K562 (cell line): Measurements from ENCODE around the gene PTGER3. TPM values are rescaled to one million over a fixed set of nuclear protein-coding genes. Genes with fewer than 3 reads are reported as not detected.
A peak's percentile ranks its signal among the peaks of the same experiment; 100 is the strongest.

ENCODE experiments used
- ATF3 ChIP-seq, 2 experiments: fragments of 450-650 bp in 1 of 2; sonication (generic) in 1 of 2; formaldehyde crosslinking in 1 of 2; IDR thresholded peaks in 1 of 2; conservative IDR thresholded peaks in 1 of 2; 2 replicates each; pipeline versions ENCODE4 v1.6.1 to v1.8.1; 2016 to 2023; ENCODE audit warnings: mild to moderate bottlenecking in 2 of 2, moderate library complexity in 2 of 2, inconsistent platforms in 1 of 2, missing genetic modification reagents in 1 of 2
- CBX3 ChIP-seq, 2 experiments: IDR thresholded peaks; 1 replicate in 1 of 2; 2 replicates in 1 of 2; pipeline ENCODE4 v1.6.1; 2012; ENCODE audit warnings: inconsistent platforms in 2 of 2, low read length in 2 of 2, borderline replicate concordance in 1 of 2, control low read depth in 1 of 2
- GATA2 ChIP-seq: sonication (generic); formaldehyde crosslinking; IDR thresholded peaks from 2 replicates; pipeline ENCODE4 v1.4.0; 2020; ENCODE audit warnings: mild to moderate bottlenecking, missing genetic modification reagents
- HDAC3 ChIP-seq: fragments of 450-650 bp; IDR thresholded peaks from 2 replicates; pipeline ENCODE4 v1.6.1; 2018; ENCODE audit warnings: borderline replicate concordance, mild to moderate bottlenecking, moderate library complexity; ENCODE audit not compliant: partially characterized antibody
- MAX ChIP-seq: sonication (generic); formaldehyde crosslinking; IDR thresholded peaks from 2 replicates; pipeline ENCODE4 v1.9.0; 2022; ENCODE audit warnings: mild to moderate bottlenecking, missing genetic modification reagents
- MITF ChIP-seq: IDR thresholded peaks from 2 replicates; pipeline ENCODE4 v1.6.1; 2014; ENCODE audit warnings: antibody characterized with exemption
- MTA3 ChIP-seq: fragments of 450-650 bp; formaldehyde crosslinking; IDR thresholded peaks from 2 replicates; pipeline ENCODE4 v1.6.1; 2017; ENCODE audit warnings: mild to moderate bottlenecking, borderline replicate concordance
- OTX1 ChIP-seq: fragments of 450-650 bp; formaldehyde crosslinking; IDR thresholded peaks from 2 replicates; pipeline ENCODE4 v1.4.0; 2022; ENCODE audit warnings: mild to moderate bottlenecking
- PHF8 ChIP-seq: fragments of 200-600 bp; sonication (generic); IDR thresholded peaks from 2 replicates; pipeline ENCODE4 v1.6.1; 2012; ENCODE audit warnings: mixed run types, mild to moderate bottlenecking, inconsistent platforms, low read length, moderate library complexity, borderline replicate concordance
- RCOR1 ChIP-seq, 2 experiments: IDR thresholded peaks; 2 replicates each; pipeline ENCODE4 v1.6.1; 2012; ENCODE audit warnings: low read depth in 2 of 2, low read length in 2 of 2, borderline replicate concordance in 1 of 2, improper control_type of control experiment in 1 of 2
- SAP30 ChIP-seq: fragments of 200-600 bp; sonication (generic); IDR thresholded peaks from 2 replicates; pipeline ENCODE4 v1.6.1; 2012; ENCODE audit warnings: borderline replicate concordance, low read depth, mild to moderate bottlenecking, moderate library complexity, low read length, control low read depth, inconsistent platforms; ENCODE audit not compliant: insufficient read depth, poor library complexity, severe bottlenecking
- SMC3 ChIP-seq: conservative IDR thresholded peaks from 2 replicates; pipeline ENCODE4 v1.6.1; 2011; ENCODE audit warnings: low read depth, low read length, improper control_type of control experiment; ENCODE audit not compliant: insufficient read depth
- STAT6 ChIP-seq: sonication (generic); formaldehyde crosslinking; IDR thresholded peaks from 2 replicates; pipeline ENCODE4 v1.8.1; 2023; ENCODE audit warnings: mild to moderate bottlenecking, missing genetic modification reagents
- TAF1 ChIP-seq: IDR thresholded peaks from 2 replicates; pipeline ENCODE4 v1.6.1; 2011; ENCODE audit warnings: mild to moderate bottlenecking, low read length, moderate library complexity; ENCODE audit not compliant: insufficient read depth, control insufficient read depth, severe bottlenecking; ENCODE audit errors: extremely low read depth
- TAF7 ChIP-seq: fragments of 450-650 bp; IDR thresholded peaks from 2 replicates; pipeline ENCODE4 v1.6.1; 2016; ENCODE audit warnings: missing genetic modification characterization, missing compliant biosample characterization
- TAL1 ChIP-seq: fragments of 450-650 bp; IDR thresholded peaks from 2 replicates; pipeline ENCODE4 v1.6.1; 2016; ENCODE audit warnings: mild to moderate bottlenecking
- TCF7L2 ChIP-seq: fragments of 150-350 bp; IDR thresholded peaks from 2 replicates; pipeline ENCODE4 v1.6.1; 2016; ENCODE audit warnings: low read depth, mild to moderate bottlenecking, low read length, moderate library complexity
- TEAD2 ChIP-seq: fragments of 450-650 bp; IDR thresholded peaks from 2 replicates; pipeline ENCODE4 v1.6.1; 2016; ENCODE audit warnings: missing genetic modification characterization, control low read depth, missing compliant biosample characterization
- ZNF184 ChIP-seq: sonication (generic); formaldehyde crosslinking; IDR thresholded peaks from 2 replicates; pipeline ENCODE4 v1.5.0; 2020; ENCODE audit warnings: missing genetic modification reagents
- ZNF24 ChIP-seq: fragments of 450-650 bp; IDR thresholded peaks from 2 replicates; pipeline ENCODE4 v1.6.1; 2016
- ZNF75A ChIP-seq: fragments of 450-650 bp; formaldehyde crosslinking; IDR thresholded peaks from 2 replicates; pipeline ENCODE4 v1.4.0; 2020; ENCODE audit warnings: mild to moderate bottlenecking
- polyA plus RNA-seq, 8 experiments: library from polyadenylated mRNA; depleted of rRNA in 4 of 8; stranded (reverse) in 5 of 8; unstranded in 3 of 8; fragments of >200 nt; fragmentation: Nextera tagmentation in 2 of 8; fragmentation: Illumina TruSeq in 1 of 8; extraction: Ambion mirVana in 2 of 8; extraction: Trizol in 1 of 8; gene quantifications; 2 replicates each; pipeline versions ENCODE4 v1.2.1 to v1.2.3, GENCODE V29; 2011 to 2014; ENCODE audit warnings: inconsistent platforms in 1 of 8, missing spikeins in 1 of 8
- total RNA-seq, 7 experiments: library from RNA; depleted of rRNA in 6 of 7; stranded (reverse); fragments of >200 nt in 6 of 7; fragmentation: Illumina TruSeq in 2 of 7; extraction: Trizol in 2 of 7; gene quantifications; 2 replicates each; pipeline versions ENCODE4 v1.2.1 to v1.2.3, GENCODE V29; 2011 to 2021; ENCODE audit warnings: low replicate concordance in 1 of 7
- TF ChIP-seq, protein P1 (sequence below): fragments of 450-650 bp; formaldehyde crosslinking; conservative IDR thresholded peaks from 2 replicates; pipeline ENCODE4 v1.4.0; 2022; ENCODE audit warnings: mild to moderate bottlenecking, missing genetic modification characterization

PTGER3 gene
- total and polyA plus RNA-seq, 9 of the 15 experiments (the other 6 are each of a cell fraction or from before 2014, with no cell fraction given), result 3.8 to 28.5 (median 14.2) TPM

DNA sequence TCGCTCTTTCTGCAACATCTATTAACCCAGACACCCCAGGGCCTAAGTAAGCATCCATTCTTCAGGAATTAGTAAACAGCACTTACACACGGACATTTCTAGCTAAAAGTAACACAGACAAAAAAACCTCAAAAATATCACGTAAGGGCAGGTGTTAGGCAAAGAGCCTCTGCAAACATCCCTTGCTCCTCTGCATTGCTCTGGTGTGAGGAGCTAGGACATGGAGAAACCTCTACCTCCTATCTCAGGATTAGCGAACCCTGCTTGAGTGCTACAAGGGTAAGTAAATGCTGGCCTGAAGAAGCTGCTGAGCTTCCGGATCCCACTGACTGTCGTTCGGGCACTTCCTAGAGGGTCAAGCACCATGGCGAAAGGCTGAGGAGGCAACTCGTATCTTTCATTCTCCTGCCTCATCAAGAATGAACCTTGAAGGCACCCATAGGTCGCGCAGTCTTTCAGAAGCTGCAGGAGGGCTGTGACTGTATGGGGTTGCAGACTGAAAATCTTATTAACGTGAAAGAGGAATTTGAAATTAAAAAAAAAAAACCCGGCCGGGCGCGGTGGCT lies 2.1 kb downstream of the PTGER3 start (continued):
- TF ChIP-seq MITF (no peak), OTX1 (CRISPR knock-in tag) (no peak), CBX3 (IDR thresholded peaks at IDR 0.05; ENCODE audit: borderline replicate concordance in 1 of 2, low read length in 2 of 2) (no peak), ZNF24 (no peak), TAF1 (peak; percentile 42), STAT6 (CRISPR knock-in tag) (no peak), TEAD2 (no peak), MAX (no peak), ATF3 (IDR thresholded peaks at IDR 0.05) (no peak), ATF3 (CRISPR knock-in tag; conservative IDR thresholded peaks at IDR 0.05) (no peak), SMC3 (no peak), ZNF75A (CRISPR knock-in tag) (no peak), RCOR1 (IDR thresholded peaks at IDR 0.05; ENCODE audit: borderline replicate concordance in 1 of 2, low read depth in 2 of 2, low read length in 2 of 2) (no peak), PHF8 (peak; percentile 16; the same call in 1 of the 2 replicates), TCF7L2 (no peak), ZNF184 (no peak), HDAC3 (no peak), MTA3 (peak; percentile 48), TAL1 (no peak), TAF7 (tag) (peak; percentile 16; the same call in 1 of the 2 replicates), GATA2 (CRISPR knock-in tag) (no peak), SAP30 (peak; percentile 32)
- TF ChIP-seq, protein P1, sequence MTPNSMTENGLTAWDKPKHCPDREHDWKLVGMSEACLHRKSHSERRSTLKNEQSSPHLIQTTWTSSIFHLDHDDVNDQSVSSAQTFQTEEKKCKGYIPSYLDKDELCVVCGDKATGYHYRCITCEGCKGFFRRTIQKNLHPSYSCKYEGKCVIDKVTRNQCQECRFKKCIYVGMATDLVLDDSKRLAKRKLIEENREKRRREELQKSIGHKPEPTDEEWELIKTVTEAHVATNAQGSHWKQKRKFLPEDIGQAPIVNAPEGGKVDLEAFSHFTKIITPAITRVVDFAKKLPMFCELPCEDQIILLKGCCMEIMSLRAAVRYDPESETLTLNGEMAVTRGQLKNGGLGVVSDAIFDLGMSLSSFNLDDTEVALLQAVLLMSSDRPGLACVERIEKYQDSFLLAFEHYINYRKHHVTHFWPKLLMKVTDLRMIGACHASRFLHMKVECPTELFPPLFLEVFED (CRISPR knock-in tag), result no peak
